Skeletal muscle cell (primary cell): Measurements from ENCODE around the gene CXorf65.
A peak's percentile ranks its signal among the peaks of the same experiment; 100 is the strongest.

Experiments
- DNase-seq: peaks from one replicate; pipeline ENCODE4 v3.0.0-alpha.2; 2010; ENCODE audit warnings: low read depth
- H3K4me3 ChIP-seq: 2 replicates; pipeline ENCODE4 v1.5.1; 2011; ENCODE audit warnings: low read depth, mild to moderate bottlenecking, control low read depth, low read length, moderate library complexity

The CXorf65 gene

DNA sequence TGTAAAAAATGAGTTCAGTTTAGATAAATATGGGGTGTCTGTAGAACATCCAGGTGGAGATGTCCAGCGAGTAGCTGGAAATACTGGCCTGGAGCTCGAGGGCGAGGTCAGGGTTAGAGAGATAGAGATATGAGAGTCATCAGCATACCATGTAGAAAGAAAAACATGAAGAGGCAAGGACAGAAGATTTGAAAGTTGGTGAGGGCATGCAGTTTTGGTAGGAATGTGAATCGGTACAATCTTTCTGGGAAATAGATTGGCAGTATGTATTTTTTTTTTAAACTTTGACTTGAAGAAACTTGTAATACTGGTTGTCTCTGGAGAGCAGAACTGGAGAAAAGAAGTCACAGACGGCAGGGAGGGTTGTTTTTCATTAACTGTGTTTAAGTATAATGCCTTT is 36.0 kb downstream of the CXorf65 start:
- H3K4me3 ChIP-seq = no peak overlapping the region
- no peak for DNase-seq

DNA sequence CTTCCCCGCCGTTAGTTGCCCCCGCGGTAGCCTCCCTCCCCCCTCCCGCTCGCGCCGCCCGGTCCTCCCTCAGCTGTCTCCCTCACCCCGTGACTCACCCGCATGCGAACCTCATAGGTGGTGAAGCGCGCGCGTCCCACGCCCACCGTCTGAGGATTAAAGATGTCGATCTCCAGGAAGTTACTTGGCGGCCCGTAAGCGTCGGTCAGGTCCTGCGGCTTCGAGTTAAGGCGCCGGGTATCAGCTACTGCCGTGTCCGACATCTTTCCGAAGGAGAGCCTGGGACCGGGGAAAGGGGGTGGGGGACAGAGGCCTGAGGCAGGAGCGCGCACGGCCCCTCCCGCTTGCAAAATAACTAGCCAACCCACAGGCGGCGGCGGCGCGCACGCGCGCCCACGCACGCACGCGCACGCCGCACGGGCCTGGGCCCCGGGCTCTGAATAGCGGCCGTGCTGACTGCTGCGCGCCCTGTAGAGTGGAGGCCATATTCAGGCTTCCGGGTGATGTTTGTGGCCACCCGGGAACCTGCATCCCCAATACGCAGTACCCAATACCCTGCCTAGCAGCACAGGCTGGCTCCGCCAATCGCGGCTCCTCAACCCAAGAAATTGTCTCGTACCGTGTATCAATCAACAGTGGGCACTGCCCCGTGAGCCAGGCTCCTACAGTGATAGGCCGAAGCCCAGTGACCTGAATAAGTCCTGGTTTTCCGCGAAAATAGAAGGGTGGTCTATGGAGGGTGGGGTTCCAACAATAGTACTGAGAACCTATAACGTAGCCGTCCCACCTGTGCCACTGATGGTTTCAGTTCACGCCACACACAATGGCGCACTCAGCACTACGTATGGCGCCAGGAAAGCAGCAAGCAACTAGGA is 38.3 kb downstream of the CXorf65 start, which contains the start of gene SNX12:
TSS of gene SNX12 (minus strand) at position 291 of the 875 bp plus-strand sequence. CDS start at position 263, 28 bp downstream.
- DNase-seq = peak; percentile 85
- H3K4me3 ChIP-seq = peak within 1 kb of the TSS; percentile 67

DNA sequence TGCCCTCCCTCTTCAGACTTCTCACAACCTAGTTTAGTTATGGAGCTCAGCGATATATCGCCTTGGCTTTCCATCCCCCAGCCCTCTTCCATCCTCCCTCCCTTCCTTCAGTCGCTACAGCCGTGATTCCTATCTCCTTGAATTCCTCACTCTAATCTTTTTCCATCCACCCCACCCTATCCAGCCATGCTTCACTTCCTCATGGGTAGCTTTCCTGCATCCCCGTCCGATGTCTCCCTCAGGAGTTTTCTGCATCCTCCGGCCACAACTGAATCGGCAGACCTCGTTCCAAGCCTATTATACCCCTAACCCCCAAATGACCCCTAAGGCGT is 38.9 kb downstream of the CXorf65 start:
- DNase-seq = no peak
- peak overlapping the region; percentile 67 for H3K4me3 ChIP-seq

DNA sequence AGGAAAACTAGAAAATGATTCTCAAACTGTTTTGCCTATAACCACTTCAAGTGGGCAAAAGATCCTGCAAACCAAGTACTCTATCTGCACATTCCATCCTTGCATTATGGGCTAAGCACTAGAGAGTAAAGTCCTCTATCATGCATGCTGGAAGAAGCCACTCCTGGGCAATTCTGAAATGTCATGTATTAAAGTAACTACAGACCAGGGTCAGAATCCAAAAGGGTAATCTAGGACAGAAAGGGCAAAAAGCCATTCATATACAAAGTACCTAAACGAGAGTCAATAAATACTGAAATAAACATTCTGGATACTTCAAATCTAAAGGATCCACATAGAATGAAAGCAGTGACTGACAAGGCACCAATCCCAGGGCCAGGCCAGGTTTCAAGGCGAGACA is 39.5 kb downstream of the CXorf65 start:
- DNase-seq = no peak
- H3K4me3 ChIP-seq = peak overlapping the region; percentile 67

DNA sequence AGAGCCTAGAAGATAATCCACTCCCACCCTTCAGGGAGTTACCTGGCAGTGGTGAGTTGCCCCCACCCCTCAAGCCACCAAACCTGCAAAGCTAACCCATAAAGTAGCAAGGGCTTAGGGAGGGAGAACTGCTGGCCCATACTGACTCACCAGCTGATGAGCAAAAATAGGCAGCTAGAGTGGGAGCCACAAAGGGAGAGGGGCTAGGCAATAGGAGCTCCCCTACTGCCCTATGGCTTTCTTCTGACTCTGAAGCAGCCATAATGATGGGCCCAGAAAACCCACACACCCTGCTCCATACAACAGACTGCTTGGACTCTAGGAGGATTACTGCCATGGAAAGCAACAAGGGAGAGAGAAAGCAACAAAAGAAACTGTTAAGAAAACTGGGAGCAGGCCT is 46.4 kb downstream of the CXorf65 start:
- no peak for DNase-seq
- no peak overlapping the region for H3K4me3 ChIP-seq

DNA sequence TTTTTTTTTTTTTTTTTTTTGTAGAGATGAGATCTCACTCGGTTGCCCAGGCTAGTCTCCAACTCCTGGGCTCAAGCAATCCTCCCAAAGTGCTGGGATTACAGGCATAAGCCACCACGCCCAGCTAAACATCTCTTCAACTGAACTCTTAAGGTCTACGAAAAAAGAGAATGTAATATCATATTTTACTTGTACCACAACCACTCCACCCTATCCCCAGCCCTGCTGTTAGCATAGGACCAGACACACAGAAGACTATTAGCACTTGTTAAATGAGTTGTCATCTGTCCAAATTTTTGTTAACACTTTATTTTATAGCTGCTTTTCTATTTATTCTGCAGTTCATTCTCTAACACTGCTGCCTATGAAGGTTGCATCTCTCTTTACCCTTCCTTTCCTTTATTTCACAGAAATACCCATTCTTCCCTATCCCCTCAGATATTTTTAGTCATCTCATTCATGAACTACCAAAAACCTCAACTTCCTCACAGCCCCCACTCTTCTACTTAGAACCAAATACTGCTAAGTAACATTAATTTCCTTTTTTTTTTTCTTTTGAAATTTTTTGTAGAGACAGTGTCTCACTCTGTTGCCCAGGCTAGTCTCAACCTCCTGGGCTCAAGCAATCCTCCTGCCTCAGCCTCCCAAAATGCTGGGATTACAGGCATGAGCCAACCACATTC is 48.6 kb downstream of the CXorf65 start:
- no peak overlapping the region for H3K4me3 ChIP-seq

DNA sequence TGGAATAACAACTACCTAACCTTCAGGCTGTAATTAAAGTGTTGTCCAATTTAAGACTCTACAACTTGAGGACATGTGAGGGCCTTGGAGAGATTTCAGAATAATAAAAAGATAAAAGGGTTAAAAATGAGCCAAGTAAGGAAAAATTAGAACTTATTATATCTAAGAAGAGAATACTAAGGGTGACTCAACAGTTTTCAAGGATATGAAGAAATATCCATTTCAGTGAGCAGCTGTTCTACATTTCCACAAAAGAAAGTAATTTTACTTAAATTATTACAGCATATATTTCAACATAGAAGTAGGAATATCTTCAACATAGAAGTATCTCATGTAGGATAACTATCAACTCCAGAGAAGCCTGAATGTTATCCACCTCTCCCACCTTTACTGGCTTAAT is 49.7 kb downstream of the CXorf65 start:
- no peak overlapping the region for H3K4me3 ChIP-seq
- no peak for DNase-seq

More for the DNA sequence above, 48.6 kb downstream of the CXorf65 start:
- no peak for DNase-seq
